H1 (cell line): ENCODE data around the gene AGBL1. TPM values are rescaled to one million over a fixed set of nuclear protein-coding genes. Genes with fewer than 3 reads are reported as not detected.

Source experiments
- CTCF ChIA-PET: fragments of 300-600 bp; sonication (Branson Sonifier 250); formaldehyde crosslinking; loops from one replicate; lab custom pipeline; 2021; ENCODE audit not compliant: partially characterized antibody; lab: Charles Lee
- POLR2A ChIA-PET: fragments of 300-600 bp; sonication (Branson Sonifier 250); formaldehyde crosslinking; loops from one replicate; lab custom pipeline; 2021; ENCODE audit warnings: inconsistent platforms; ENCODE audit not compliant: partially characterized antibody; lab: Charles Lee
- DNase-seq, 2 experiments: peaks; one replicate each; pipeline versions ENCODE4 v3.0.0 to v3.0.0-alpha.2; 2010 to 2022; ENCODE audit warnings: low spot score in 2 of 2, low read depth in 1 of 2, mixed read lengths in 1 of 2
- FAIRE-seq: peaks from 2 replicates; lab custom pipeline; 2011; peaks lifted over from hg19 to GRCh38; lab: Jason Lieb, UNC
- H2AFZ ChIP-seq: 2 replicates; pipeline ENCODE4 v1.8.1; 2012; ENCODE audit warnings: low read length, inconsistent platforms
- H2AK5ac ChIP-seq: 2 replicates; pipeline ENCODE4 v1.6.1; 2013; ENCODE audit warnings: low read depth, low read length
- H2BK120ac ChIP-seq: replicated peaks from 2 replicates; pipeline ENCODE3; 2013; ENCODE audit warnings: low read depth, low read length, inconsistent platforms
- H2BK12ac ChIP-seq: 2 replicates; pipeline ENCODE4 v1.6.1; 2013; ENCODE audit warnings: low read depth, low read length
- H2BK15ac ChIP-seq: 2 replicates; pipeline ENCODE4 v1.6.1; 2013; ENCODE audit warnings: low read length
- H2BK20ac ChIP-seq: 2 replicates; pipeline ENCODE4 v1.6.1; 2013; ENCODE audit warnings: low read length
- H2BK5ac ChIP-seq: 2 replicates; pipeline ENCODE4 v1.6.1; 2013; ENCODE audit warnings: low read depth, low read length
- H3K14ac ChIP-seq: 2 replicates; pipeline ENCODE4 v1.6.1; 2013; ENCODE audit warnings: inconsistent platforms; ENCODE audit not compliant: insufficient read length
- H3K18ac ChIP-seq: 2 replicates; pipeline ENCODE4 v1.6.1; 2013; ENCODE audit warnings: low read length; ENCODE audit errors: extremely low read depth
- H3K23ac ChIP-seq: 2 replicates; pipeline ENCODE4 v1.6.1; 2013; ENCODE audit warnings: inconsistent platforms; ENCODE audit not compliant: insufficient read length
- H3K23me2 ChIP-seq: 2 replicates; pipeline ENCODE4 v1.6.1; 2013; ENCODE audit warnings: low read depth, low read length
- H3K27ac ChIP-seq: 2 replicates; pipeline ENCODE4 v1.6.1; 2011; ENCODE audit warnings: low read depth, low read length, inconsistent platforms
- H3K27me3 ChIP-seq, 4 experiments: replicated peaks in 1 of 4; 1 replicate in 1 of 4; 2 replicates in 3 of 4; pipeline versions ENCODE4 v1.6.1 to v1.8.1; 2011 to 2013; ENCODE audit warnings: low read length in 3 of 4, mild to moderate bottlenecking in 3 of 4, inconsistent platforms in 2 of 4, mixed read lengths in 2 of 4, moderate library complexity in 1 of 4; ENCODE audit not compliant: control insufficient read depth in 3 of 4, insufficient read depth in 3 of 4; ENCODE audit errors: extremely low read depth in 1 of 4
- H3K36me3 ChIP-seq, 4 experiments: 2 replicates each; pipeline versions ENCODE4 v1.6.1 to v1.8.1; 2011 to 2013; ENCODE audit warnings: mild to moderate bottlenecking in 4 of 4, low read length in 3 of 4, moderate library complexity in 2 of 4, control low read depth in 1 of 4, inconsistent platforms in 1 of 4; ENCODE audit not compliant: insufficient read depth in 4 of 4, control insufficient read depth in 2 of 4
- H3K4ac ChIP-seq: replicated peaks from 2 replicates; pipeline ENCODE3; 2013; ENCODE audit warnings: low read length, low read depth, mixed read lengths, inconsistent platforms; ENCODE audit not compliant: insufficient read length
- H3K4me1 ChIP-seq, 4 experiments: replicated peaks in 1 of 4; 1 replicate in 1 of 4; 2 replicates in 3 of 4; pipeline versions ENCODE4 v1.6.1 to v1.8.1; 2011 to 2013; ENCODE audit warnings: low read length in 3 of 4, inconsistent platforms in 2 of 4, mixed read lengths in 1 of 4; ENCODE audit not compliant: insufficient read depth in 4 of 4, control insufficient read depth in 3 of 4
- H3K4me2 ChIP-seq, 2 experiments: 2 replicates each; pipeline versions ENCODE4 v1.6.1 to v1.8.1; 2011 to 2013; ENCODE audit warnings: low read depth in 2 of 2, low read length in 2 of 2, control low read depth in 1 of 2, inconsistent platforms in 1 of 2, mild to moderate bottlenecking in 1 of 2; ENCODE audit not compliant: insufficient read depth in 1 of 2
- H3K4me3 ChIP-seq, 4 experiments: fragments of 200-600, 300-600 bp in 1 of 4; sonication (generic), shearing (Covaris generic), sonication (Bioruptor Twin) in 1 of 4; 2 replicates each; pipeline versions ENCODE4 v1.5.1 to v1.8.1; 2011 to 2016; ENCODE audit warnings: low read length in 4 of 4, low read depth in 3 of 4, control low read depth in 2 of 4, inconsistent platforms in 2 of 4, mild to moderate bottlenecking in 2 of 4, mixed read lengths in 1 of 4, moderate library complexity in 1 of 4; ENCODE audit not compliant: insufficient read depth in 2 of 4; ENCODE audit errors: extremely low read depth in 1 of 4
- H3K56ac ChIP-seq: replicated peaks from 2 replicates; pipeline ENCODE3; 2013; ENCODE audit warnings: low read depth, mild to moderate bottlenecking, mixed read lengths, low read length, inconsistent platforms; ENCODE audit not compliant: insufficient read length
- H3K79me1 ChIP-seq: 2 replicates; pipeline ENCODE4 v1.6.1; 2013; ENCODE audit warnings: low read depth, low read length, control low read depth
- H3K79me2 ChIP-seq, 2 experiments: 2 replicates each; pipeline versions ENCODE4 v1.6.1 to v1.8.1; 2012 to 2013; ENCODE audit warnings: low read length in 2 of 2, mild to moderate bottlenecking in 2 of 2, inconsistent platforms in 1 of 2; ENCODE audit not compliant: insufficient read depth in 2 of 2, control insufficient read depth in 1 of 2
- H3K9ac ChIP-seq, 4 experiments: replicated peaks in 1 of 4; 1 replicate in 1 of 4; 2 replicates in 3 of 4; pipeline versions ENCODE4 v1.6.1 to v1.8.1; 2011 to 2013; ENCODE audit warnings: low read depth in 3 of 4, low read length in 3 of 4, control low read depth in 2 of 4, mild to moderate bottlenecking in 2 of 4, moderate library complexity in 2 of 4, inconsistent platforms in 1 of 4; ENCODE audit errors: extremely low read depth in 1 of 4
- H3K9me3 ChIP-seq, 2 experiments: 2 replicates each; pipeline versions ENCODE4 v1.6.1 to v1.8.1; 2012 to 2013; ENCODE audit warnings: mild to moderate bottlenecking in 2 of 2, moderate library complexity in 2 of 2, control low read depth in 1 of 2, inconsistent platforms in 1 of 2, low read depth in 1 of 2, low read length in 1 of 2, mixed read lengths in 1 of 2; ENCODE audit not compliant: insufficient read depth in 2 of 2
- H4K20me1 ChIP-seq, 2 experiments: replicated peaks in 1 of 2; 2 replicates each; pipeline versions ENCODE3 to v1.8.1; 2011 to 2013; ENCODE audit warnings: inconsistent platforms in 2 of 2, low read length in 2 of 2, mild to moderate bottlenecking in 1 of 2; ENCODE audit not compliant: insufficient read depth in 2 of 2, control insufficient read depth in 1 of 2
- H4K5ac ChIP-seq: 2 replicates; pipeline ENCODE4 v1.6.1; 2013; ENCODE audit warnings: low read length, low read depth, mixed read lengths, inconsistent platforms; ENCODE audit not compliant: insufficient read length
- H4K8ac ChIP-seq: 2 replicates; pipeline ENCODE4 v1.8.0; 2013; ENCODE audit warnings: mild to moderate bottlenecking, moderate library complexity, low read length, inconsistent platforms; ENCODE audit not compliant: insufficient read depth; ENCODE audit errors: extremely low read depth
- H4K91ac ChIP-seq: replicated peaks from 2 replicates; pipeline ENCODE3; 2013; ENCODE audit warnings: low read length, mixed read lengths, inconsistent platforms; ENCODE audit not compliant: insufficient read length
- CTBP2 ChIP-seq: IDR thresholded peaks from 2 replicates; pipeline ENCODE4 v1.7.0; 2011; ENCODE audit warnings: borderline replicate concordance, mild to moderate bottlenecking, moderate library complexity, mixed read lengths, low read length; ENCODE audit not compliant: insufficient read depth, insufficient read length
- WGBS, 2 experiments: shearing (Covaris generic) in 1 of 2; methylation state at CpG; one replicate each; pipeline versions ENCODE4 v1.1.6 to v1.1.7; 2013 to 2015; ENCODE audit warnings: low lambda C conversion rate in 2 of 2, mixed read lengths in 2 of 2, inconsistent platforms in 1 of 2, low coverage in 1 of 2, missing lambda C conversion rate in 1 of 2; ENCODE audit not compliant: insufficient replicate concordance in 2 of 2, insufficient coverage in 1 of 2, insufficient read length in 1 of 2; ENCODE audit errors: extremely low coverage in 1 of 2, missing lambda C conversion rate in 1 of 2; 5-methylcytosine and 5-hydroxymethylcytosine counted together
- polyA plus RNA-seq, 7 experiments: library from polyadenylated mRNA; depleted of rRNA in 3 of 7; stranded (reverse) in 5 of 7; unstranded in 2 of 7; fragments of >200 nt in 5 of 7; fragments of 200-250 nt in 2 of 7; gene quantifications; 1 replicate in 5 of 7; 2 replicates in 1 of 7; 4 replicates in 1 of 7; pipeline versions ENCODE4 v1.2.1 to v1.2.3, GENCODE V29; 2011 to 2013; ENCODE audit warnings: missing spikeins in 2 of 7, mixed read lengths in 2 of 7
- total RNA-seq: library from RNA; stranded (reverse); fragmentation: NEBNext Ultra II Directional; extraction: Animal tissue kit (Norgen Biotek cat#: 25700); gene quantifications from 2 replicates; pipeline ENCODE4 v1.2.1, GENCODE V29; 2021

The AGBL1 gene
- total and polyA plus RNA-seq, 2 of the 8 experiments (the other 6 are each of a cell fraction or from before 2014, with no cell fraction given): not detected

DNA sequence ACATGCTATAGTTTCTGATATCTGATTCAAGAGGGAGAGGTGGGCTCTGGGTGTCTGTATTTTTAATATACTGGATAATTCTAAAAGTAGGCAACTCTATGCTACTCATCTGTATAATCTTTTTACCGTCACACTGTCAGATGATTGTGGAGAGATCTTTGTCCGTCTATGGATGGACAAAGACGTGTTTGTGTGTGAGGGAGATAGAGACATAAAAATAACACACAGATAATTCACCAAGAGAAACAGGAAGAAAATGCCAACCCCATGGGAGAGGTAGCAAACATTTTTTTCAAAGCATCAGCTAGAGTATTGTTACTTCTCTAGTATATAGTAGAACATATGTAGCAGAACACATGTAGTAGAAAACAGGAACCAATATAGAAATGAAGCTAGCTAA is 346.1 kb downstream of the AGBL1 start:
- Histone ChIP-seq H3K36me3 (no peaks in the 10 kb centered on the region), H3K79me2 (no peaks in the 10 kb centered on the region), H2BK120ac (no peak overlapping the region), H4K20me1 (no peaks in the 10 kb centered on the region), H3K4me2 (no peak overlapping the region), H3K79me1 (no peaks in the 10 kb centered on the region), H3K23me2 (no peaks in the 10 kb centered on the region), H2BK20ac (no peak overlapping the region), H3K14ac (no peak overlapping the region), H3K9me3 (peaks cover 0 to 3% of the 10 kb centered on the region in 2 experiments; a peak in 1 of 4 replicates), H3K4me3 (no peak overlapping the region), H3K9ac (no peak overlapping the region), H4K8ac (no peak overlapping the region), H3K4me1 (no peaks in the 10 kb centered on the region), H2BK12ac (no peak overlapping the region), H2BK5ac (no peak overlapping the region), H2AFZ (no peak overlapping the region), H2BK15ac (no peak overlapping the region), H3K18ac (no peak overlapping the region), H3K56ac (no peak overlapping the region), H4K5ac (no peak overlapping the region), H3K23ac (no peak overlapping the region), H2AK5ac (no peak overlapping the region), H3K4ac (no peak overlapping the region), H4K91ac (no peak overlapping the region), H3K27me3 (no peaks in the 10 kb centered on the region), H3K27ac (no peak overlapping the region)
- POLR2A ChIA-PET: no interaction called here
- 94% methylated on average over 3 of the region's 3 CpGs; no CpG with 5 or more reads in 1 of the 2 experiments for WGBS, 2 experiments
- CTCF ChIA-PET: interaction anchor here (0.6 kb wide), 2 partner anchors 81 to 1513 kb away, joined by 3 to 4 read pairs; no protein-coding TSS in a partner anchor
- FAIRE-seq (no peak), DNase-seq (no peak)
- no peak for TF ChIP-seq CTBP2
